Measurements from ENCODE around the gene GPR31.

The GPR31 gene

GRCh38 chr6:167140589-167141474 lies 16.9 kb downstream of the GPR31 start:
- DNase-seq (ENCODE audit: low read depth in 4 of 4, low spot score in 1 of 4): no peak

GRCh38 chr6:167139761-167140160 lies 18.0 kb downstream of the GPR31 start:
- no peak for DNase-seq (ENCODE audit: low read depth in 4 of 4, low spot score in 1 of 4)

- no peak for DNase-seq (ENCODE audit: low read depth in 4 of 4, low spot score in 1 of 4)
Measured at GRCh38 chr6:167137881-167138280, 19.9 kb downstream of the GPR31 start.

GRCh38 chr6:167137081-167137480 lies 20.7 kb downstream of the GPR31 start:
- DNase-seq (ENCODE audit: low read depth in 4 of 4, low spot score in 1 of 4): no peak

- no peak for DNase-seq (ENCODE audit: low read depth in 4 of 4, low spot score in 1 of 4)
Measured at GRCh38 chr6:167136376-167136775, 21.4 kb downstream of the GPR31 start.

GRCh38 chr6:167134448-167135328 lies 23.1 kb downstream of the GPR31 start:
- no peak for DNase-seq (ENCODE audit: low read depth in 4 of 4, low spot score in 1 of 4)

- no peak for DNase-seq (ENCODE audit: low read depth in 4 of 4, low spot score in 1 of 4)
Measured at GRCh38 chr6:167130712-167131684, 26.8 kb downstream of the GPR31 start.

GRCh38 chr6:167130008-167130677 lies 27.6 kb downstream of the GPR31 start:
- no peak for DNase-seq (ENCODE audit: low read depth in 4 of 4, low spot score in 1 of 4)

GRCh38 chr6:167129562-167129961 lies 28.2 kb downstream of the GPR31 start:
- DNase-seq (ENCODE audit: low read depth in 4 of 4, low spot score in 1 of 4): no peak

GRCh38 chr6:167129159-167129558 lies 28.6 kb downstream of the GPR31 start:
- no peak for DNase-seq (ENCODE audit: low read depth in 4 of 4, low spot score in 1 of 4)

GRCh38 chr6:167127785-167128531 lies 29.8 kb downstream of the GPR31 start:
- DNase-seq (ENCODE audit: low read depth in 4 of 4, low spot score in 1 of 4): no peak

- no peak for DNase-seq (ENCODE audit: low read depth in 4 of 4, low spot score in 1 of 4)
Measured at GRCh38 chr6:167125855-167126349, 31.9 kb downstream of the GPR31 start.

- DNase-seq (ENCODE audit: low read depth in 4 of 4, low spot score in 1 of 4): no peak
Measured at GRCh38 chr6:167125410-167125809, 32.4 kb downstream of the GPR31 start.

- DNase-seq (ENCODE audit: low read depth in 4 of 4, low spot score in 1 of 4): no peak
Measured at GRCh38 chr6:167124753-167125152, 33.0 kb downstream of the GPR31 start.

GRCh38 chr6:167122827-167123657 lies 34.7 kb downstream of the GPR31 start, which contains the start of gene CCR6:
CCR6 (plus strand) TSS chr6:167123096; CDS start chr6:167136135, 13,039 bp downstream.
- DNase-seq (ENCODE audit: low read depth in 4 of 4, low spot score in 1 of 4): no peak

GRCh38 chr6:167122041-167122826 lies 35.5 kb downstream of the GPR31 start:
- DNase-seq (ENCODE audit: low read depth in 4 of 4, low spot score in 1 of 4): no peak

- DNase-seq (ENCODE audit: low read depth in 4 of 4, low spot score in 1 of 4): no peak
Measured at GRCh38 chr6:167121335-167121841, 36.4 kb downstream of the GPR31 start.

GRCh38 chr6:167120583-167120903 lies 37.2 kb downstream of the GPR31 start:
- no peak for DNase-seq (ENCODE audit: low read depth in 4 of 4, low spot score in 1 of 4)
